ENCODE results near the gene SLC7A11. TPM values are rescaled to one million over a fixed set of nuclear protein-coding genes. Genes with fewer than 3 reads are reported as not detected.
A peak's percentile ranks its signal among the peaks of the same experiment; 100 is the strongest.

The SLC7A11 gene
- total and polyA plus RNA-seq, 7 donors, result under 0.01 to 2.8 (median 0.27) TPM

DNA sequence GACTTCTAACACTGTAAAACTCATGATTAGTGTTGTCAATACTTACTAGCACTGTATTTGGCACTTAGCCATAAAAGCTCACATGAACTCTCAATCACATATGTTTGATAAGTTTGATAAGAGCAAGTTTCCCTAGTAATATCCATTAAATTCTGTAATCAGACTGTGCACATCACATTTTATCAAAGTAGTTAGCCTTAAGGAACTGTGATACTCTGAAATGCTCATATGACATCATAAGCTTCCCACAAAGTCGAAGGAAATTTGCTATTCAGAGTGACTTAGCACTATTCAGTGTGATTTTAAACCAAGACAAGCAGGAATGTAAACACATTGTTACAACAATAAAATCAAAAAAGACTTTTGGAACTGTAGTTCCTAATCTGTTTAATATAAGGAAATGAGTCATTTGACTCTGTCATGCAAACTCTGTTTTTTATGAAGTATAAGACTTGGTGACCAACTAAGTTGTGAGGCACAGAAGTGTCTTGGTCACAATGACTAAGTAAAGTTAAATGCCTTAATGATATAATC lies 6.7 kb downstream of the SLC7A11 start:
- no peak for DNase-seq
- WGBS, 2 donors, result 26 to 33% methylated on average over 1 of the region's 1 CpG
- H3K4me3 ChIP-seq, result no peak overlapping the region
- TF ChIP-seq EP300 (IDR thresholded peaks at IDR 0.05), result no peak
- TF ChIP-seq, protein P1, sequence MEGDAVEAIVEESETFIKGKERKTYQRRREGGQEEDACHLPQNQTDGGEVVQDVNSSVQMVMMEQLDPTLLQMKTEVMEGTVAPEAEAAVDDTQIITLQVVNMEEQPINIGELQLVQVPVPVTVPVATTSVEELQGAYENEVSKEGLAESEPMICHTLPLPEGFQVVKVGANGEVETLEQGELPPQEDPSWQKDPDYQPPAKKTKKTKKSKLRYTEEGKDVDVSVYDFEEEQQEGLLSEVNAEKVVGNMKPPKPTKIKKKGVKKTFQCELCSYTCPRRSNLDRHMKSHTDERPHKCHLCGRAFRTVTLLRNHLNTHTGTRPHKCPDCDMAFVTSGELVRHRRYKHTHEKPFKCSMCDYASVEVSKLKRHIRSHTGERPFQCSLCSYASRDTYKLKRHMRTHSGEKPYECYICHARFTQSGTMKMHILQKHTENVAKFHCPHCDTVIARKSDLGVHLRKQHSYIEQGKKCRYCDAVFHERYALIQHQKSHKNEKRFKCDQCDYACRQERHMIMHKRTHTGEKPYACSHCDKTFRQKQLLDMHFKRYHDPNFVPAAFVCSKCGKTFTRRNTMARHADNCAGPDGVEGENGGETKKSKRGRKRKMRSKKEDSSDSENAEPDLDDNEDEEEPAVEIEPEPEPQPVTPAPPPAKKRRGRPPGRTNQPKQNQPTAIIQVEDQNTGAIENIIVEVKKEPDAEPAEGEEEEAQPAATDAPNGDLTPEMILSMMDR (IDR thresholded peaks at IDR 0.05), result no peak
- no peak for TF ChIP-seq POLR2A (IDR thresholded peaks at IDR 0.05)
- peak in 1 of 4 donors; percentile 40 for TF ChIP-seq POLR2AphosphoS5 (IDR thresholded peaks at IDR 0.05)
- intact Hi-C loops (cut with DNase I), result no loop called here
- H3K9me3 ChIP-seq, result no peaks in the 10 kb centered on the region
- H3K27me3 ChIP-seq, result no peaks in the 10 kb centered on the region
- H3K4me1 ChIP-seq, result no peaks in the 10 kb centered on the region
- H3K27ac ChIP-seq, result peak overlapping the region in 1 of 4 donors; percentile 32
- no peaks in the 10 kb centered on the region for H3K36me3 ChIP-seq

DNA sequence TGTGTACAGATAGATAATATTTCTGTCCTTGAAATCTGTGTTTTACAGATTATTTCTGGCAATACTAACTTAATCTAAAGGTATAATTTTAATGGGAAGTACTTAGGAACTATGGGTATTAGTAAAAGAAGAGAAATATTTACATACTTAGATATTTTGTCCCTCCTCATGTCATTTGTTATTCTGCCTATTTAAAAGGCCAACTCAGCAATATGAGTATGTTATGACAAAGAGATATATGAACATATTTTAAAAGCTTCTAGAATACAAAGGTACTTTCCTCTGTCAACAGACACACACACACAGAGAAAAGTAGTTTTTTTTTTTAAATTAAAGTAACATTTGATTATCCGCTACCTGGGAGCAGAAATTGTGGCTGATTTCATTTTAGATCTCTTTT lies 7.9 kb downstream of the SLC7A11 start:
- Histone ChIP-seq H3K27ac (no peak overlapping the region), H3K9me3 (no peaks in the 10 kb centered on the region), H3K27me3 (no peaks in the 10 kb centered on the region), H3K4me3 (no peak overlapping the region), H3K36me3 (no peaks in the 10 kb centered on the region), H3K4me1 (no peaks in the 10 kb centered on the region)
- 97 to 99% methylated on average over 1 of the region's 1 CpG for WGBS, 2 donors
- intact Hi-C loops (cut with DNase I), result no loop called here
- TF ChIP-seq, protein P1 (IDR thresholded peaks at IDR 0.05), result no peak
- TF ChIP-seq POLR2A (IDR thresholded peaks at IDR 0.05) (no peak), EP300 (IDR thresholded peaks at IDR 0.05) (no peak), POLR2AphosphoS5 (IDR thresholded peaks at IDR 0.05) (no peak)
- DNase-seq, result no peak

DNA sequence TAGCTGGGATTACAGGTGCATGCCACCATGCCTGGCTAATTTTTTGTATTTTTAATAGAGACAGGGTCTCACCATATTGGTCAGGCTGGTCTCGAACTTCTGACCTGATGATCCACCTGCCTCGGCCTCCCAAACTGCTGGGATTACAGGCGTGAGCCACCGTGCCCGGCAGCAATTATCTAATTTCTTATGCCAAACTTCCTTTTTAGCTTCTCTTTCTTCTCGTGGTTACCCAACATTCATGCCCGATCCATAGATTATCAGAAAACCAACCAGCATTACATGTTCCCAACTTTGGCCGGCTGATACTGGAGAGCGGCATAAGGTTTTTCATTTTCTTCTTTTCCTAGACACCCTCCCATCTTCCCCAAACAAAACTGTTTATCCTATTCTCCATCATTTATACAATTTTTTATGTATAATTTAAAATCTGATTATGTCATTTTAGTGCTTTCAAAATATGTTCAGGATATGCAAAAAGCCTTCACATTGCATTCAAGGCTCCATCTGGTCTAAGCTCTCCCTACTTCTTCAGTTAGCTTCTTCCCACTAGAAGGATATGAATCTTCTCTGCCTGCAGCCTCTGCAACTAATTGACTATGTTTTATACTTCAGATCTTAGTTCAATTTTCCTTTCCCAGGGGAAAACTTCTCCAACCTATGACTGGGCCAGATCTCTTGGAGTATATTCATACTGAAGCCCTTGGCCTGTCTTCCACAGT lies 8.7 kb downstream of the SLC7A11 start:
- Histone ChIP-seq H3K9me3 (no peaks in the 10 kb centered on the region), H3K27me3 (no peaks in the 10 kb centered on the region), H3K4me3 (no peak overlapping the region), H3K4me1 (no peaks in the 10 kb centered on the region), H3K36me3 (no peaks in the 10 kb centered on the region), H3K27ac (no peak overlapping the region)
- 96% methylated on average over 9 of the region's 9 CpGs for WGBS, 2 donors
- intact Hi-C loops (cut with DNase I), result no loop called here
- DNase-seq, result no peak
- TF ChIP-seq, protein P1 (IDR thresholded peaks at IDR 0.05), result no peak
- TF ChIP-seq EP300 (IDR thresholded peaks at IDR 0.05) (no peak), POLR2AphosphoS5 (IDR thresholded peaks at IDR 0.05) (no peak), POLR2A (IDR thresholded peaks at IDR 0.05) (no peak)

DNA sequence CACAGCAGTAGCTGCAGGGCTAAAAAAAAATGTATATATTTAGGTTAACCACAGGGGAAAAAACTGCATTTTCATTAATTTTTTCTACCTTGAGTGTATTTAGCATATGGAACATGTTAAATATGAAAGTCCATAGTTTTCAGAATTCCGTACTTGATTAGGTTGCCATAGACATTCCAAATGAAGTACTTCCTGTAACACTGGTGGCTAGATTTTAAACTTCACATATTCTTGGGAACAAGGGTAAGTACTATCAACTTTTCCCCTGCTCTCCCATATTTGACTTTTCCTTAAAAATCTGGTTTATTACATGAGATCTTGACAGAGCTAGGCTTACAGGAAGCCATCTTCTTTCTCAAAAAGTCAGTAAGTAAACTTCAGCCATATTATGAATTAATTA lies 9.8 kb downstream of the SLC7A11 start:
- intact Hi-C loops (cut with DNase I), result no loop called here
- no peaks in the 10 kb centered on the region for H3K36me3 ChIP-seq
- H3K4me3 ChIP-seq, result no peak overlapping the region
- no peak for DNase-seq
- no peaks in the 10 kb centered on the region for H3K9me3 ChIP-seq
- 95 to 100% methylated on average over 1 of the region's 1 CpG for WGBS, 2 donors
- no peak overlapping the region for H3K27ac ChIP-seq
- H3K27me3 ChIP-seq, result no peaks in the 10 kb centered on the region
- no peaks in the 10 kb centered on the region for H3K4me1 ChIP-seq
- TF ChIP-seq POLR2AphosphoS5 (IDR thresholded peaks at IDR 0.05) (no peak), POLR2A (IDR thresholded peaks at IDR 0.05) (no peak), EP300 (IDR thresholded peaks at IDR 0.05) (no peak)
- TF ChIP-seq, protein P1 (IDR thresholded peaks at IDR 0.05), result no peak

All from sigmoid colon (tissue), 7 donors.